Embryonic facial prominence (tissue), 1 donor: ENCODE data around the gene ADARB2.

ENCODE experiments used
- DNase-seq: peaks from one replicate; pipeline ENCODE4 v3.0.0-alpha.2; 2016; ENCODE audit errors: extremely low spot score

ADARB2 gene

GRCh38 chr10:1191752-1192151 lies 545.6 kb downstream of the ADARB2 start:
- no peak for DNase-seq

- no peak for DNase-seq
Measured at GRCh38 chr10:1190791-1191490, 546.4 kb downstream of the ADARB2 start.

- DNase-seq, result no peak
Measured at GRCh38 chr10:1190052-1190395, 547.3 kb downstream of the ADARB2 start.

- no peak for DNase-seq
Measured at GRCh38 chr10:1189166-1190051, 547.9 kb downstream of the ADARB2 start.

GRCh38 chr10:1188558-1189135 lies 548.7 kb downstream of the ADARB2 start:
- DNase-seq, result no peak

- no peak for DNase-seq
Measured at GRCh38 chr10:1187855-1188557, 549.3 kb downstream of the ADARB2 start.

- DNase-seq, result no peak
Measured at GRCh38 chr10:1187151-1187854, 550.0 kb downstream of the ADARB2 start.

- DNase-seq, result no peak
Measured at GRCh38 chr10:1186683-1186990, 550.7 kb downstream of the ADARB2 start.

- DNase-seq, result no peak
Measured at GRCh38 chr10:1185911-1186682, 551.2 kb downstream of the ADARB2 start.

GRCh38 chr10:1184541-1185430 lies 552.5 kb downstream of the ADARB2 start:
- no peak for DNase-seq

- DNase-seq, result no peak
Measured at GRCh38 chr10:1183701-1184100, 553.6 kb downstream of the ADARB2 start.

- no peak for DNase-seq
Measured at GRCh38 chr10:1183033-1183396, 554.3 kb downstream of the ADARB2 start.

GRCh38 chr10:1182280-1183032 lies 554.9 kb downstream of the ADARB2 start:
- no peak for DNase-seq

GRCh38 chr10:1180836-1181235 lies 556.5 kb downstream of the ADARB2 start:
- DNase-seq, result no peak

- no peak for DNase-seq
Measured at GRCh38 chr10:1180071-1180730, 557.1 kb downstream of the ADARB2 start.

- no peak for DNase-seq
Measured at GRCh38 chr10:1179346-1180070, 557.8 kb downstream of the ADARB2 start.

GRCh38 chr10:1178506-1178905 lies 558.8 kb downstream of the ADARB2 start:
- DNase-seq, result no peak

GRCh38 chr10:1177936-1178335 lies 559.4 kb downstream of the ADARB2 start:
- DNase-seq, result no peak
